GM12878 (cell line): ENCODE results near the gene DSG2. TPM values are rescaled to one million over a fixed set of nuclear protein-coding genes. Genes with fewer than 3 reads are reported as not detected.

ENCODE experiments used
- ATAC-seq: fragments of 200-7000 bp; cut with Tn5 transposase; 3 replicates; pipeline ENCODE4 v1.9.1; 2020; ENCODE audit warnings: mild to moderate bottlenecking, moderate library complexity
- BruUV-seq: library from RNA; stranded (reverse); fragments of 400-500 nt; replicated peaks from 2 replicates; lab custom pipeline; 2021; lab: Mats Ljungman, UMichigan
- CTCF ChIA-PET: fragments of 300-600 bp; sonication (Branson Sonifier 250); formaldehyde crosslinking; extraction: SDS; loops from one replicate; lab custom pipeline; 2021; ENCODE audit warnings: inconsistent platforms; lab: Yijun Ruan, JAX
- POLR2A ChIA-PET: fragments of 350-600 bp; formaldehyde crosslinking; extraction: SDS; loops from one replicate; lab custom pipeline; 2021; ENCODE audit warnings: inconsistent platforms; lab: Charles Lee
- RAD21 ChIA-PET: fragments of 300-600 bp; sonication (Branson Sonifier 250); formaldehyde crosslinking; loops from one replicate; lab custom pipeline; 2023; ENCODE audit warnings: antibody characterized with exemption; ENCODE audit not compliant: unreplicated experiment; lab: Charles Lee
- SMC1A ChIA-PET: fragments of 300-600 bp; sonication (Branson Sonifier 250); formaldehyde crosslinking; loops from one replicate; lab custom pipeline; 2023; ENCODE audit not compliant: unreplicated experiment, uncharacterized antibody; lab: Charles Lee
- DNase-seq: peaks from one replicate; pipeline ENCODE4 v3.0.0-alpha.2; 2011; ENCODE audit warnings: low read depth, low spot score
- FAIRE-seq: peaks from 3 replicates; lab custom pipeline; 2011; peaks lifted over from hg19 to GRCh38; lab: Jason Lieb, UNC
- H2AFZ ChIP-seq: 2 replicates; pipeline ENCODE4 v1.6.0; 2011; ENCODE audit warnings: low read depth, low read length, control low read depth; ENCODE audit not compliant: control insufficient read depth
- H3K27ac ChIP-seq: 2 replicates; pipeline ENCODE4 v1.5.1; 2011; ENCODE audit warnings: control low read depth; ENCODE audit not compliant: control insufficient read depth, insufficient read depth
- H3K27me3 ChIP-seq, 2 experiments: replicated peaks in 1 of 2; 2 replicates each; pipeline versions ENCODE4 v1.6.0 to v1.6.1; 2011; ENCODE audit warnings: low read length in 1 of 2; ENCODE audit not compliant: control insufficient read depth in 2 of 2, insufficient read depth in 2 of 2
- H3K36me3 ChIP-seq, 2 experiments: 2 replicates each; pipeline ENCODE4 v1.5.1; 2011; ENCODE audit warnings: low read length in 1 of 2; ENCODE audit not compliant: control insufficient read depth in 2 of 2, insufficient read depth in 2 of 2
- H3K4me1 ChIP-seq: 2 replicates; pipeline ENCODE4 v1.6.1; 2011; ENCODE audit warnings: mild to moderate bottlenecking, low read length, moderate library complexity, mixed read lengths; ENCODE audit not compliant: control insufficient read depth, insufficient read depth
- H3K4me2 ChIP-seq: 2 replicates; pipeline ENCODE4 v1.6.0; 2011; ENCODE audit warnings: control low read depth; ENCODE audit not compliant: control insufficient read depth, insufficient read depth
- H3K4me3 ChIP-seq: fragments of 200-600 bp; sonication (generic); 2 replicates; pipeline ENCODE4 v1.5.1; 2016
- H3K79me2 ChIP-seq: 2 replicates; pipeline ENCODE4 v1.6.0; 2011; ENCODE audit warnings: low read length; ENCODE audit not compliant: control insufficient read depth, insufficient read depth
- H3K9ac ChIP-seq: 2 replicates; pipeline ENCODE4 v1.8.0; 2011; ENCODE audit warnings: low read length, control low read depth, mixed read lengths; ENCODE audit not compliant: control insufficient read depth, insufficient read depth
- H3K9me3 ChIP-seq: replicated peaks from 3 replicates; pipeline ENCODE4 v1.5.1; 2011; ENCODE audit warnings: mild to moderate bottlenecking, low read length; ENCODE audit not compliant: control insufficient read depth, insufficient read depth
- H4K20me1 ChIP-seq: 2 replicates; pipeline ENCODE4 v1.6.0; 2011; ENCODE audit not compliant: control insufficient read depth, insufficient read depth
- BMI1 ChIP-seq: fragments of 450-650 bp; IDR thresholded peaks from 2 replicates; pipeline ENCODE4 v1.6.1; 2016; ENCODE audit warnings: mild to moderate bottlenecking, moderate library complexity, borderline replicate concordance
- CUX1 ChIP-seq: IDR thresholded peaks from 2 replicates; pipeline ENCODE4 v1.6.1; 2012; ENCODE audit warnings: improper control_type of control experiment, low read depth, low read length; ENCODE audit not compliant: insufficient replicate concordance
- GATAD2B ChIP-seq: fragments of 450-650 bp; conservative IDR thresholded peaks from 2 replicates; pipeline ENCODE4 v1.6.1; 2017; ENCODE audit warnings: low read depth, mild to moderate bottlenecking, moderate library complexity
- HSF1 ChIP-seq: fragments of 150-350 bp; IDR thresholded peaks from 2 replicates; pipeline ENCODE4 v1.6.1; 2014; ENCODE audit warnings: mild to moderate bottlenecking, low read depth, low read length
- MYC ChIP-seq: IDR thresholded peaks from 2 replicates; pipeline ENCODE4 v1.6.1; 2011; ENCODE audit warnings: mild to moderate bottlenecking, low read length, moderate library complexity, inconsistent platforms; ENCODE audit not compliant: insufficient read depth, insufficient replicate concordance, insufficient read length, severe bottlenecking
- POU2F2 ChIP-seq: IDR thresholded peaks from 3 replicates; pipeline ENCODE4 v1.6.1; 2011; ENCODE audit warnings: low read depth, mild to moderate bottlenecking, low read length, borderline replicate concordance
- RFX5 ChIP-seq: IDR thresholded peaks from 2 replicates; pipeline ENCODE4 v1.6.1; 2011; ENCODE audit warnings: low read depth, low read length, improper control_type of control experiment
- SUPT20H ChIP-seq: IDR thresholded peaks from 2 replicates; pipeline ENCODE4 v1.6.1; 2011; ENCODE audit warnings: low read depth, mild to moderate bottlenecking, low read length, moderate library complexity, borderline replicate concordance; ENCODE audit not compliant: control insufficient read depth
- ZBTB40 ChIP-seq: fragments of 450-650 bp; IDR thresholded peaks from 2 replicates; pipeline ENCODE4 v1.6.1; 2016; ENCODE audit warnings: mild to moderate bottlenecking, moderate library complexity, borderline replicate concordance
- ZNF24 ChIP-seq: fragments of 450-650 bp; IDR thresholded peaks from 2 replicates; pipeline ENCODE4 v1.6.1; 2017; ENCODE audit warnings: antibody characterized with exemption, mild to moderate bottlenecking
- WGBS: methylation state at CpG from one replicate; pipeline ENCODE4 v1.1.6; 2016; ENCODE audit warnings: low lambda C conversion rate; ENCODE audit not compliant: insufficient replicate concordance, insufficient coverage; ENCODE audit errors: missing lambda C conversion rate; 5-methylcytosine and 5-hydroxymethylcytosine counted together
- in situ Hi-C: fragments of 300-500 bp; cut with MboI; formaldehyde crosslinking; loops from 9 replicates; pipeline ENCODE4 v1.14.3; 2018; ENCODE audit warnings: mixed read lengths
- intact Hi-C: fragments of 100-400 bp; cut with micrococcal nuclease; formaldehyde crosslinking; loops from one replicate; pipeline ENCODE4 v1.14.2; 2022; ENCODE audit not compliant: unreplicated experiment
- polyA plus RNA-seq, 11 experiments: library from polyadenylated mRNA; depleted of rRNA in 4 of 11; unstranded in 6 of 11; stranded (reverse) in 5 of 11; fragments of >200 nt; fragmentation: Nextera tagmentation in 4 of 11; fragmentation: Illumina TruSeq in 1 of 11; extraction: Ambion mirVana in 4 of 11; extraction: Trizol in 1 of 11; gene quantifications; 1 replicate in 1 of 11; 2 replicates in 10 of 11; pipeline versions ENCODE4 v1.2.1 to v1.2.3, GENCODE V29; 2011 to 2016; ENCODE audit warnings: inconsistent platforms in 2 of 11, missing spikeins in 2 of 11, low read depth in 1 of 11
- total RNA-seq, 4 experiments: library from RNA; depleted of rRNA in 3 of 4; stranded (reverse); fragments of >200 nt in 3 of 4; fragmentation: Illumina TruSeq in 1 of 4; extraction: Trizol in 1 of 4; gene quantifications; 2 replicates each; pipeline versions ENCODE4 v1.2.1 to v1.2.3, GENCODE V29; 2013 to 2021

The DSG2 gene
- total and polyA plus RNA-seq, 10 of the 15 experiments (the other 5 are each of a cell fraction or from before 2014, with no cell fraction given): 11.7 to 46.2 (median 28.0) TPM

- WGBS: no CpG with 5 or more reads among the region's 2 CpGs
- TF ChIP-seq SUPT20H: no peak
- TF ChIP-seq ZBTB40: no peak
- TF ChIP-seq GATAD2B: no peak
- TF ChIP-seq HSF1: no peak
- no peak for TF ChIP-seq ZNF24
- no peak for TF ChIP-seq BMI1
- TF ChIP-seq MYC: no peak
- TF ChIP-seq RFX5: no peak
- TF ChIP-seq CUX1: no peak
- TF ChIP-seq POU2F2: no peak
- H4K20me1 ChIP-seq: no peaks in the 10 kb centered on the region
- intact Hi-C loops: no loop called here
- ChIA-PET POLR2A (no interaction called here), RAD21 (interaction anchor here (0.7 kb wide), 1 partner anchor 1014 kb away, joined by 4 read pairs; no protein-coding TSS in a partner anchor), SMC1A (no interaction called here), CTCF (no interaction called here)
- no TSS peak for BruUV-seq
- H3K36me3 ChIP-seq: no peaks in the 10 kb centered on the region
- H3K4me3 ChIP-seq: no peak overlapping the region
- no peak for ATAC-seq
- DNase-seq: no peak
- no peak overlapping the region for H3K9ac ChIP-seq
- no peak overlapping the region for H3K27ac ChIP-seq
- no peaks in the 10 kb centered on the region for H3K4me1 ChIP-seq
- no peaks in the 10 kb centered on the region for H3K27me3 ChIP-seq
- H3K4me2 ChIP-seq: no peak overlapping the region
- no peaks in the 10 kb centered on the region for H3K79me2 ChIP-seq
- FAIRE-seq: peak; percentile 68
- in situ Hi-C loops: no loop called here
- no peak overlapping the region for H2AFZ ChIP-seq
- H3K9me3 ChIP-seq: no peaks in the 10 kb centered on the region
Measured at GRCh38 chr18:31591113-31591512, 93.1 kb downstream of the DSG2 start.
